ENCODE data around the gene DNAH12.
"Not testable (repeated sequence)": the region's sequence is repeated elsewhere in the genome, so short reads cannot be mapped to it uniquely, and the experiment has no call there.

GRCh38 chr3:57356275-57356674, 187.9 kb downstream of the DNAH12 start:
- not testable (repeated sequence) for TF ChIP-seq POLR2A (IDR thresholded peaks at IDR 0.05; ENCODE audit: low read depth, low read length); CTCF (IDR thresholded peaks at IDR 0.05; ENCODE audit: extremely low read depth in 1 of 2, insufficient read depth in 1 of 2, low read depth in 1 of 2, low read length in 2 of 2); EZH2 (IDR thresholded peaks at IDR 0.05; ENCODE audit: borderline replicate concordance, low read depth, low read length, severe bottlenecking); MYC (IDR thresholded peaks at IDR 0.05; ENCODE audit: low read depth, low read length); GATA2 (IDR thresholded peaks at IDR 0.05; ENCODE audit: insufficient read depth, insufficient read length, low read depth, low read length); POLR2AphosphoS5 (IDR thresholded peaks at IDR 0.05; ENCODE audit: insufficient read depth, low read depth, low read length); MAX (IDR thresholded peaks at IDR 0.05; ENCODE audit: insufficient read depth, insufficient read length)
